Heart left ventricle (tissue), 13 donors: Measurements from ENCODE around the gene CDH8.

Source experiments
- CTCF ChIP-seq, 12 donors: fragments of 200-600 bp; sonication (generic) in 4 of 12; IDR thresholded peaks; one replicate each; pipeline versions ENCODE4 v1.5.0 to v1.8.0; 2018 to 2022; ENCODE audit warnings: antibody characterized with exemption in 12 of 12, mild to moderate bottlenecking in 5 of 12
- POLR2A ChIP-seq, 2 donors: fragments of 450-650 bp; IDR thresholded peaks; one replicate each; pipeline ENCODE4 v1.6.1; 2017; ENCODE audit warnings: antibody characterized with exemption in 2 of 2, mild to moderate bottlenecking in 2 of 2, moderate library complexity in 2 of 2
- donor health status: ischemic (EF 13 %, LVEDD 7.1; RV severe dilation, severe dysfunction).
- donor health status: DM: no; HTN: yes; CAD: no.
- donor health status: DM: no; HTN: no; CAD: no.
- donor health status: ischemic (EF 25% LVEDD 6.9; RV normal size, moderate dysfunction).
- donor health status: ischemic (EF 25% LVEDD 5.7; RV mildly dilated, moderate dysfunction).
- donor health status: ischemic (EF 35%, LVEDD 5.7; RV mildly dilated, moderate dysfunction).
- donor health status: nonischemic (EF 11% LVEDD 7.7; RV severe dilation, severe dysfunction).
- donor health status: DM: yes; HTN: yes; CAD: no.
- donor health status: PGD.
- donor health status: ischemic (EF 29% LVEDD 5.4; RV normal size, mild dysfunction).
- donor health status: nonischemic (EF 23%, LVEDD 6.1; RV moderate dilation, normal function).

- TF ChIP-seq CTCF (IDR thresholded peaks at IDR 0.05): no peak
- no peak for TF ChIP-seq POLR2A (IDR thresholded peaks at IDR 0.05)
Observed at GRCh38 chr16:61877436-61877835, 158.8 kb downstream of the CDH8 start.
